GM10266 (cell line): ENCODE data around the gene VDR.
A peak's percentile ranks its signal among the peaks of the same experiment; 100 is the strongest.

Source experiments
- DNase-seq: peaks from one replicate; pipeline ENCODE4 v3.0.0; 2012; ENCODE audit errors: extremely low spot score
- TF ChIP-seq, protein P1 (sequence below): IDR thresholded peaks from 2 replicates; pipeline ENCODE4 v1.5.1; 2012; ENCODE audit warnings: mild to moderate bottlenecking, low read depth; ENCODE audit not compliant: control insufficient read depth, insufficient read depth; ENCODE audit errors: missing control alignments

VDR gene

GRCh38 chr12:47835006-47835830 is 69.6 kb downstream of the VDR start:
- TF ChIP-seq, protein P1, sequence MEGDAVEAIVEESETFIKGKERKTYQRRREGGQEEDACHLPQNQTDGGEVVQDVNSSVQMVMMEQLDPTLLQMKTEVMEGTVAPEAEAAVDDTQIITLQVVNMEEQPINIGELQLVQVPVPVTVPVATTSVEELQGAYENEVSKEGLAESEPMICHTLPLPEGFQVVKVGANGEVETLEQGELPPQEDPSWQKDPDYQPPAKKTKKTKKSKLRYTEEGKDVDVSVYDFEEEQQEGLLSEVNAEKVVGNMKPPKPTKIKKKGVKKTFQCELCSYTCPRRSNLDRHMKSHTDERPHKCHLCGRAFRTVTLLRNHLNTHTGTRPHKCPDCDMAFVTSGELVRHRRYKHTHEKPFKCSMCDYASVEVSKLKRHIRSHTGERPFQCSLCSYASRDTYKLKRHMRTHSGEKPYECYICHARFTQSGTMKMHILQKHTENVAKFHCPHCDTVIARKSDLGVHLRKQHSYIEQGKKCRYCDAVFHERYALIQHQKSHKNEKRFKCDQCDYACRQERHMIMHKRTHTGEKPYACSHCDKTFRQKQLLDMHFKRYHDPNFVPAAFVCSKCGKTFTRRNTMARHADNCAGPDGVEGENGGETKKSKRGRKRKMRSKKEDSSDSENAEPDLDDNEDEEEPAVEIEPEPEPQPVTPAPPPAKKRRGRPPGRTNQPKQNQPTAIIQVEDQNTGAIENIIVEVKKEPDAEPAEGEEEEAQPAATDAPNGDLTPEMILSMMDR, result no peak
- no peak for DNase-seq

DNA sequence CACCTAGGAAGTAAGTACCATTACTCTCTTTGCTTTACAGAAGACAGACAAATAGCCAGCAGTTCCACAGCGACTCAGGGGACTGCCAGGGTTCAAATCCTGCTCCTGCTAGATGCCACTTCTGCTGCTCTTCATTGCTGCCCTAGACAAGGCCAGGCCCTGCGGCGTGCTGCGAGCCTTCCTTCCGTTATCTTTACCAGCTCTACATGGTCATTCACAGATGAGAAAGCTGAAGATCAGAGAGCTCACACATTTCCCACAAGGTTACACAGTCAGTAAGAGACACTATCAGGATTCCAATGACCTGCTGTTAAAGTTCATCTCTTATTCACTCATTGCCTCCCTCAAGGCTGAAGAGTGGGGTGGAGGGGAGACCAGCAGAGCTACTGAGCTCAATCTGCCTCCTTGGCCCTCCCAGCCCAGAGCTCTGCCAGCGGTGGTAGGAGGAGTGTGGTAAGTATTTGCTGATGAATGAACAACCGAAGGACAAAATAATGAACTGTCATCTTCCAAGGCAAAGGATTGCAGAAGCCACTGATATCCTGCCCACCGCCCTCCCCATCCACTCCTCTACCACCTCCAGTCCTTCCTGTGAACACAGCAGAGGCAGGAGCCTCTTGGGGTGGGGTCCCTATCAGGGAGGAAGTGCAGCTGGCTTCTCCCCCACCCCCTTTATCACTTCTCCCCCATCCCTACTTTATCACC is 70.4 kb downstream of the VDR start:
- DNase-seq, result no peak
- TF ChIP-seq, protein P1, result no peak

DNA sequence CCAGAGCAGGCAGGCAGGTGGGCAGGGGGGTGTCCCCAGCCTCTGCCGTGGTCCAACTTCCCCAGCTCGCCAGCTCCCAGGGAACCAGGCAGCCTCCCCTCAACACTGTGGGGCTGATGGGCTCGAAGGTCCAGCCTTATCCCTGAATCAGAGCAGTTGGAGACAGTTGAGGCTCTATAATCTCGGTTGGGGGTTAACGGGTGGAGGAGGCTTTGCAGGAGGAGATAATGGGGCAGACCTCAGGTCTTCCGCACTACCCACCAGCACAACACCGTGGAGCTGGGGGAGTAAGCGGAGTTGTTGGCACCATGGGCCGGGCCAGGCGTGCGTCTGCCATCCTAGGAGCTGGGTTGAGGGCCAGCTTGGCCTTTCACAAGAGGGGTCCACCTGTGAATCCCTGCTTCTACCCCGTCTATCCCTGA is 71.2 kb downstream of the VDR start:
- no peak for DNase-seq
- TF ChIP-seq, protein P1, result no peak

DNA sequence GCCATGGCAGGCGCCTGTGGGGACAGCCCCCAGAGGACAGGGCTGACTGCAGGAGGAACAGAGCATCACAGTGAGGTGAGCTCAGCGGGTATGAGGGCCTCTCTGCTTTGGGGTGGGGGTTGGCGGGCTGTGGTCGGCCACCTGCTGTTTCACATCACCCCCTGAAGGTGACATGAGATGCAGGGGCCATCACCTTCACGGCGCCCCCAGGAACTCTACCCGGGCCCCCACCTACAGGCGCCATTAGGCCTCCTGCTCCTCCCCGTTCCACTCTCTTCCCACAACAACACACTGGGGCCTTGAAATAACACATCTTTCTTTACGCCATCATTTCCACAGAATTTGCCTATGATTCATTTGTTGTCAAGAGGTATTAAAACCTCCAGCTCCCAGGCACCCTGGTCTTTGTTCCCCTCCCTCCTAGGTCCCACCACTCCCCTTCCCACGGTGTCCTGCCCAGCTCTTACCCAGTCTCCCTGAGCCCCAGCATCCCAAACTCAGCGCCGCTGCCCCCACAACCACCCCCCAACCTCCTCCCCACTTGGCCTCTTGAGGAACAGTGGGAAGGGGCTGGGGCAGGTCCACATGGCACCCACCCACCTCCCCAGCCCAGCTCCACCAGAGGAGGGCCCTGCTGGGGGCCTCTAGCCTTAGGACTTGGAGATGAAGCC is 72.4 kb downstream of the VDR start:
- peak; percentile 82 for DNase-seq
- TF ChIP-seq, protein P1, result no peak

GRCh38 chr12:47829584-47829983 is 75.2 kb downstream of the VDR start:
- TF ChIP-seq, protein P1, result no peak
- no peak for DNase-seq

GRCh38 chr12:47828976-47829482 is 75.8 kb downstream of the VDR start:
- DNase-seq, result no peak
- TF ChIP-seq, protein P1, result no peak
